Measurements from ENCODE around the gene TMEM273.
A peak's percentile ranks its signal among the peaks of the same experiment; 100 is the strongest.
"Not testable (repeated sequence)": the region's sequence is repeated elsewhere in the genome, so short reads cannot be mapped to it uniquely, and the experiment has no call there.

TMEM273 gene

DNA sequence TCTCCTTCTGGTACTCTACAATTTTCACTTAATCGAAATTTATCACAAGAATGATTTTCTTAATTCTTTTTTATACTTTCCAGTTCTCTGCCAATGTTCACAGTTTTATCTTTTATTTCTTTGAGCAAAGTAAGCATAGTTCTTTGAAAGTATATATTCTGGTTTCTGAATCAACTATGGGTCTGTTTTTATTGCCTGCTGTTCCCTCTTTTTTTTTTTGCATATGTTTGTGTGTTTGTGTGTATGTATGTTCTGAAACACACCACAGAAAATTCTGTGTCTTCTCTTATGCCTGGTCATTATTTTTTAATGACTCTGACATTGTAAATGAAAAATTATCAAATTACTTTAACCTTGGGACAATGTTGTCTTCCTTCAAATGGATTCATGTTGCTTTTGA lies 15.9 kb upstream of the TMEM273 start:
- DNase-seq (ENCODE audit: low spot score) = no peak

DNA sequence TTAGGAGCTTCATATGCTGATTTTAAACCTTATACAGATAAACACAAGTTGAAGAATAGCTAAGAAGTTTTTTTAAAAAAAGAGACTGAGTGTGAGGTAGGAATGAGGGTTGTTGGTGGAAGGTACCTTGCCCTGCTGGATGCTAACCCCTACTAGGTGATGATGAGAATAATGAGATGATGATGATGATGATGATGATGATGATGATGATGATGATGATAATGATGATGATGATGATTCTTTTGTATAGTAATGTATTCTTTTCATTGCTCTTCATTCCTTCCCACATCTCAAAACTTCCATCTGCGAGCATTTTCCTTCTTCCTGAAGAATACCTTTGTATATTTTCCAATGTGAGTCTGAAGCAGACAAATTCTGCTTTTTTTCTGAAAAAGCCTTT lies 14.1 kb upstream of the TMEM273 start:
- DNase-seq (ENCODE audit: low spot score) = no peak

DNA sequence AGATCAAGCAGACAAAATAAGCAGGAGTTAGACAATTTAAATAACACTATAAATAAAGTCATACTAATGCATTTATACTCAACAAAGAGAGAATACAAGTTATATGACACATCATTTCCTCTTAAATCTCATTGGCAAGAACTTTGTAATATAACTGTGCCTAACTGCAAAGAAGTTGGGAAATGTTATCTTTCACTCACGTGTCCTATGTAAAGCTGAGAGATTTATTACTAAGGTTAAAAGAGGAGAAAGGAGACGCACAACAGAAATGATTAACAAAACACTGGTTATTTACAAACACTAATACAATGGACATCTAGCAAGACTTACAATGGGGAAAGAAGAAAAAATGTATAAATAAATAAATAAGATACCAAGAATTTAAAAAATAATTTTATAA lies 12.7 kb upstream of the TMEM273 start:
- DNase-seq (ENCODE audit: low spot score) = no peak

DNA sequence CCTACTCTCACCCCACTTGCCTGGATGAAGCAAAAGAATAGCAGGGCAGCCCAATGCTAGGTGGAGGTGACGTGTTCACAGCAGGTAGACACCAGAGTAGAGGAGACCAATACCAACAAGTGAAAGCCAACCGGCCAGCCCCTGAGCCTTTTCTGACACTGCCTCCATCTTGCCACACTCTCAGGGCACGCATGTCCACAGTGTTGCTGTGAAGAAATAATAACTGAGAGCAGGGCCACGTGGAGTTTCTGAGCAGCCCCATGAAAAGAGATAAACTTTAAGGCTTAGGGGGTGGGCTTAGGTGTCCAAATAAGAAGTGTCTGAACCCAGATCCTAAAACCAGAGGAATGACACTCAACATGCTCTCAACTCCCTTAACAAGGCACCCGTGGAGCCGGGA lies 9.0 kb upstream of the TMEM273 start:
- no peak for DNase-seq (ENCODE audit: low spot score)

DNA sequence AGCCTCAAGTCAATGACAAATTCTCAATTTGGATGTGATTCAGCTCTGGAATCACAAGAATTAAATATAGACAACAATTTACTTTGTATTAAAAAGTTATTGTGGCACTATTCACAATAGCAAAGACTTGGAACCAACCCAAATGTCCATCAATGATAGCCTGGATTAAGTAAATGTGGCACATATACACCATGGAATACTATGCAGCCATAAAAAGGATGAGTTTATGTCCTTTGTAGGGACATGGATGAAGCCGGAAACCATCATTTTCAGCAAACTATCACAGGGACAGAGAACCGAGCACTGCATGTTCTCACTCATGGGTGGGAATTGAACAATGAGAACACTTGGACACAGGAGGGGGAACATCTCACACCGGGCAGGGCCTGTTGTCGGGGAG lies 7.7 kb upstream of the TMEM273 start:
- DNase-seq (ENCODE audit: low spot score) = not testable (repeated sequence)

DNA sequence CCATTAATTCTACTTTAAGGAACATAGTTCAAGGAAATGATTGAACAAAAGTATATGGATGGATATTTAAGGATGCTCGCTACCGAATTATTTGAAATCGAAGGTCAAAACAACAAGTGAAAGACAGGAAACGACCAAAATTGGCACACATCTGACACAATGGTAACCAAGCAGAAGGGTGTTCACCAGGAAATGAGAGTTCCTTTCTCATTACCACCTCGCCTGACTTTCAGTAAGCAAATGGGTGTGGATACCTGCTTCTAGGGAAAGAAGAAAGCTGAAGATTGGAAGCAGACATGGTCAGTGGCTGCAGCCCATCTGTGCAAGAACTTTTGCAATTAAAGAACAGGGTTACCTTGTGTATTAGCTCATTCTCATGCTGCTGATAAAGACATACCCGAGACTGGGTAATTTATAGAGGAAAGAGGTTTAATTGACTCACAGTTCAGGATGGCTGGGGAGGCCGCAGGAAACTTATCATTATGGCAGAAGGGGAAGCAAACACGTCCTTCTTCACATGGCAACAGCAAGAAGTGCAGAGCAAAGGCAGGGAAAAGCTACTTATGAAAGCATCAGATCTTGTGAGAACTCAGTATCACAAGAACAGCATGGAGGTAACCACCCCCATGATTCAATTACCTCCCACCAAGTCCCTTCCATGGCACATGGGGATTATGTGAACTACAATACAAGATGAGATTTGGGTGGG lies 6.2 kb upstream of the TMEM273 start:
- no peak for DNase-seq (ENCODE audit: low spot score)

DNA sequence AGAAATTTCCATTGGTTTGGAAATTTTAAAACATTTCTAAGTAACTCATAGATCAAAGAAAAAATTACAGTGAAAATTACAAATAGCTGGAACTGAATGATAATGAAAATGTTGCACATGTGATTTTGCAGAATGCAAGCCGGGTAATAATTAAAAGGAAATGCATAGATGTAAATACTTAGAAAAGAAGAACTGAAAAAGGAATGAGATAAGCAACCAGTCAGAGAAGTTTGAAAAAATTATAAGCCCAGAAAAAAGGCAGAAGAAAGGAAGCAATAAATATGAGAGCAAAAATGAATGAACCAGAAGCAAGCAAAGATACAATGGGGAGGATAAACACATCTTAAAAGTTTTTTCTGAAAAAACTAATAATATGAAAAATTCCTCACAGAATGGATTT lies 3.2 kb upstream of the TMEM273 start:
- no peak for DNase-seq (ENCODE audit: low spot score)

DNA sequence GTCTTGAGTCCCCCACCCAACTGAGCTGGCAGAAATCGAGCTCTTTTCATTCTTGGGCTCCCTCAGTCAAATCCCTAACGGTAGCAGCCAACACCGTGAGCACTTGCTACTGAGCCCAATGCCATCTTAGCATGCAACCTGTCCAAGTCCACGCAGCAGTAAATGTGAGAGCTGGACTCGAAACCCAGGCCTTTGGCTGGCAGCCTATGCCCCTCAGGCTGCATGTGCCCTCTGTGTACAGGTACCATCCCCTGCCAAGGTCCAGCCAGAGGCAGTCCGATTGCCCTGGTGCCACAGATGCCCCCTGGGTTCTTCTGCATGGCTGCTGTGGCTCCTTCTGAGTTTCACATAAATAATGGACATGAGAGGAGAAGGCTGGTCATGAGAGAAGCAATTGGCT lies 1.2 kb upstream of the TMEM273 start:
- no peak for DNase-seq (ENCODE audit: low spot score)

DNA sequence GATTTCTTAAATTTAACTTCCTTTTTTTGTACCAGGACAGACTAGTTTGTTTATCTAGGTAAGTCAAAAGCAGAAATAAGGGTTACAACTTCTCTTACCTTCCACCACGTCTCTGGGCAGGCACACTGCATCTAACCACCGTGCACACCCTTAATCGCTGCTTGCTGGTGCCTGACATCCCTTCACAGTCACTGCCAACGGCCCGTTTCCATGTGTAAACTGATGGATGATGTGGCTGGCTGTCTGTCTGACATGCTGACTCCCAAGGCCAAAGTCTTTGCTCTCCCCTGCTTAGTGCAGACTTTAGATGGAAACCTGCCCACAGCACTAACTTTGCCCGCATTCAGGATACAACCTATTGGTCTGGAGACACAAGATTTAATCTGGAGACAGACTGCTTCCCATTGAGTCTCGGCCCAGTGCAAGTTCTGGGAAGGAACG lies 1.1 kb downstream of the TMEM273 start:
- no peak for DNase-seq (ENCODE audit: low spot score)

DNA sequence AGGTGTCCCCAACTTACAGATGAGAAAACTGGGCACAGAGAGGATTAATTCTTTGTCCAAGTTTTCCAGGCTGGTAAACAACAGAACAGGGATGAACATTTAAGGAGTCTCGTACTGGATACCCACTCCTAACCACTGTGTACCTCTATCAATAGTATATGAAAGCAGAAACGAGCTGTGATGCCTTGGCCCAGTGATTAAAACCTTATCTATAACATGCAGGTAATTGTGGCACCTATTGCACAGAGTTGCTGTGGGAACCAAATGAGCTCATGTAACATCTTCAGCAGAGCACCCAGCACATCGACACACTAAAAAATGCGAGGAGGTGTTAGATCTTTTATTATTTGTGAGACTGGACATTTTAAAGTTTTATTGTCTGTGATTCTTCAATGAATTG lies 1.6 kb downstream of the TMEM273 start:
- no peak for DNase-seq (ENCODE audit: low spot score)

DNA sequence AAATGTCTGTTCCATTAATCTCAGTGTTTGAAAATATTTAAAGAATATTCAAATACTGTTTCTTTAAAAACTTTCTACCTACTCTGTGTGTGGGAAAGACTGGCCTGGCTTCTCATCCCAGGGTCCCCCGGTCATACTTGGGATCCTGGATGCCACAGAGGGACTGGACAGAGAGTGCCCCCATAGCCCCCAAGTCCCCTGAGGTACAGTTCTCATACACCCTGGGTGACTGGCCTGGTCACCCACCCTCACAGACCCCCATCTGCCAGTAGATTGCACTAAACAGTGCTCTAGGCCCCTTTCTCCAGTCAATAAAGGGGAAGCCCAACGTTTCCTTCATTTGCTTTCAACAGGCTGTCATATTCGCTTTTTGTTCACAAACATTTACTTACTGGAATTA lies 3.0 kb downstream of the TMEM273 start:
- DNase-seq (ENCODE audit: low spot score) = no peak

DNA sequence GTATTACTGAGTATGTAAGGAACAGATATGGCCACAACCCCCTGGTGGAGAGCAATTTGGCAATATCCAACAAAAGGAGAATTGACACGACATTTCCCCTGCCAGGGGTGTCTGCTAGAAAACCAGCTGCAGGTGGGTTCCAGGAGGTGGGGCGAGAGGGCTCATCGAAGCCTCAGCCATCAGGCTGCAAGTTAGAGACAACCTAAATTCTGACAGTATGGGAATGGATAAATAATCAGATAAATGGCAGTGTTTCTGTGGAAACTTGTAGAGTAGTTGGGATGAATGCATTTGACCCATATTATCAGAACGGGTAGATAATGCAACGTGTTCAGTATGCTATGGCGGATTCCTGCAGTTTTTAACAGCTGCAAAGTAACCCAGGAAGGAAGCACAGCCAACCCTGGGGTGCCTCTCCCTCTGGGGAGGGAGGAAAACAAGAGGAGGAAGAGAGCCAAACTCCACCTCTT lies 3.5 kb downstream of the TMEM273 start:
- no peak for DNase-seq (ENCODE audit: low spot score)

DNA sequence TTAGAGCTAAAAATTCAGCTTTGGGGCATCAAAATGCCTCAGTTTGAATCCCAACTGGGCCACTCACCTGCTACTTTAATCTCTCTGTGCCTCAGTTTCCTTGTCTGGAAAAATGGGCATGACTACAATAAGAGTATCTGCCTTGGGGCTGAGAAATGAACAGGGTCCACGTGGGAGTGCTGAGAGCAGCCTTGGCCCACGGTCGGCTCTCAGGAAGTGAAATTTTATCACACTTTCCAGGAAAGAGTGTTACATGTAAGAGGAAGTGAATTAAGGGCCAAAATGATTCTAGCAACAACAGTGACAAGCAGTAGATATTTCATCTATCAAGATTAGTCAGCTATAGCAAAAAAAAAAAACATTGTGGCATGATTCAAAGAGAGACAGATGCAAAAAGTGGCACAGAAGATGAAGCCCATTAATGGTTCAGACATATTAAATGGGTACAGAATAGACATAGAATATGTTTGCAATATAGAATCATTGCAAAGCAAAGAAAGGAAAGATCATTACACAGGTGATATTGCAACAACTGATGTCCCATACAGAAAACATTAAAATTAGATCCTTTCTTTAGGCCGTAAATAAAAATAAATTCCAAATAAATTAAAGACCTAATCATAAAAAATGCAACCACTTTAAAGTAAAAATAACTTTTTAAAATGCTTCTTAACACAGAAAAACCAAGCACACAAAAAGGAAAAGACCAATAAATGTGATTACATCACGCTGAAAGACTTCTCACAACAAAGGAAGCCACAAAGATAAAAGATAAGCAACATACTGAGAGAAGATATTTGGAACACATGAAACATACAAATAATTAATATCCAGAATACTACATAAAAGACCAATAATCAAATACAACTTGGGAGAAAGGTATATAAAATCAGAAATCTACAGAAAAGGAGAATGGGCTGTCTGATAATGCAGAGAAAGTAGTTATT lies 4.3 kb downstream of the TMEM273 start:
- DNase-seq (ENCODE audit: low spot score) = peak; percentile 89

DNA sequence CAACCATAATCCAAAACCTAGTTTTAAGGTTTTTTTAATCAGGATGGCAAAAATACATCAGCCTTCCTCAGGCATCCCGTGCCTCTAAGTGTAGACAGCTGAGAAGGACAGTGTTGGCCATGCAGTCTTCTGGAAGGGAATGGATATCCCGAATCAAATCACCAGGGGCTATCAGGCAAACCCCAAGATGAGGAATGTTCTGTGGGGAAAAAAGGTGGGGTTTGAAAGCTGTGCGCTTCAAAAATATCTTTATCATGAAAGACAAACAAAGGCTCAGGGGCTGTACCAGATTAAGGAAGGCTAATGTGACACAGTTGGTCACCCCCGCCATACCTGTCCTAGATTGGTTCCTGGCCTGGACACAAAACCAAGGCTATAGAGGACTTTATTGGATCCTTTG lies 5.4 kb downstream of the TMEM273 start:
- DNase-seq (ENCODE audit: low spot score) = no peak

DNA sequence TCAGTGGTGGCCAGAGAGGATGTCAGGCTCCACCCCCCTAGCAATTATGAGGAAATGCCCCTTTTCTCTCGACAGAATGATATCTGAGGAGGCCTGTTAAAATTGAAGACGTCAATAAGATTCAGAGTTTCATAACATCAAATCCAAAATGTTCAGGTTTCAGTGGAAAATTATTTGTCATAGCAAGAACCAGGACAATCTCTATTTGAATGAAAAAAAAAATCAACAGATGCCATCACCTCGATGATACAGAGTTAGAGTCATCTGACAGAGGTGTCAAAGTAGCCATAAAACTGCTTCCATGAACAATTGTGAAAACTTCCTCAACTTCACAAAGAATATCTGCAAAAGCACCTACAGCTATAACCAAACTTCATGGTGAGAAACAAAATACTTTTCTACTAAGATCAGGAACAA lies 7.7 kb downstream of the TMEM273 start:
- peak; percentile 69 for DNase-seq (ENCODE audit: low spot score)

DNA sequence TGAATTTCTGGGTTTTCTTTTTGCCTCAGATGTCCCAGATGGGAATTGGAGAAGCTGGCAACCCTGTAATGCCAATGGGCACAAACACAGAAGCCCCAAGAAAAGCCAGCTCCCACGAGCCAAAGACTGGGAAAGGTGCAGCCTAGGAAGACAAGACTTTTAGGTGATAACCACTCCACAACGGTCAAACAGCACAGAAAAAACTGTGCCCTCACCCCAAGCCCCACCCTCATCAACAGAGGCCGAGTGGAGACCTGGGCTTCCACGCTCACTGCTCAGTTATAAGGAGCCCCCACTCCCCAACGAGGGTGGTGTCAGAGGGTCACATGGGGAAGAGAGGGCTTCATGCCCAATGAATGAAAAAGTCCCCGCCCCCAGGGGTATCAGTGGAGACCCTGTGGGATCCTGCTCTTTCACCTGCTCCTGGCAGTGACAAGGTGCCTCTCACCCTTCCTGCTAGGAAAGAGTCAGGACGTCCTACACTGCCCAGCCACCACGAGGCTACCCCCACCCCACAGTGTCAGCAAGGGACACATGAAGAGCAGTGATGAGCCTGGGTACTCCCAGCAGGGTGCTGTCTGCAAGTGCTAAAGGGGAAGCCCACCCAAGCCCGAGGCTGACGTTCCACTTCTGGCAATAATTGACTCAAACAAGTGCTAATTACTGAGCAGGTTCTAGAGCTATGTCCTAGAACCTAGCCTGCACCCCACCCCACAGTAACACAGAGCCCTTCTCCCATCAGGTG lies 8.3 kb downstream of the TMEM273 start:
- no peak for DNase-seq (ENCODE audit: low spot score)

DNA sequence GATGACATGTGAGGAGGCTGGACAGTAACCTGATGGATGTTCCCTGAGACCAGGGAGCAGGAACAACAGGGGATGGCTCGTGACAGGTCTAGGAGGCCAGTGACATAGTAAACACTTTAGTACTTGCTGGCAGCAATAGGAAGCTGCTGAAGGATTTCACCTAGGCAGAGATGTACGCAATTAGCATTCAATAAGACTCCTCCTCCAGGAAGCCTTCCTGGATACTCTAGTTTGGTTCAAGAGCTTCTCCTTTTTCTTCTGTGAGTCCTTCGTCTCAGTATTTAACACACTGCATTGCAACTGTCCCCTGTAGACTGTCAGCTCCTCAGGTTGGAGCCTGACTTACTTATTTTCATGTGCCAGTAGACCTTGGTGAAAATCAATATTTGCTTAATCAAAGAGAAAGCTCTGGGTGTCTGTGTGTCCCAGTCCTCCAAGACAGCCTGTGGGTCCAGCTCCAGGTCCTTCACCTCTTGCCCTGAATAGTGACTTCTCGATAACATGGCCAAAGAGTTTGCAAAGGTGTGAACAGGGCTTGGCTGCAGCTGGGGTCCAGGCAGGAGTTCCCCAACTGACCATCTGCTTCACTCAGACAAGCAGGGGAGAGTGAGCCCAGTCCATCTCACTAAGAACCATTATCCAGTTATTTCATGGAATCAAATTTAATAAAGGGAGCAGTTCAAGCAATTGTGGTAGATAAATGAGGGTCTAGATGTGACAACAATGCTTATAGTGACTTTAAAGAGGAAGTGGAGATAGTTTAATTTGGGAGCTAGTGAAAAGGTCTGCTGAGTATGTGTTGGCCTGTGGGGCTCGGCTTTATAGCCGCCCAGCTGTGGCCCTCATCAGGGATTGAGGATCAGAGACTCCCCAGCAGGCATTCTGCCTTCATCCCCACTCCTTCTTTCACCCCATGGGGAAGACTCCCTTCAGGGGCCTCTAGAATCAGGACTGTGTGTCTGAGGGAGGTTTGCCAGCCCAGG lies 9.4 kb downstream of the TMEM273 start:
- DNase-seq (ENCODE audit: low spot score) = no peak

DNA sequence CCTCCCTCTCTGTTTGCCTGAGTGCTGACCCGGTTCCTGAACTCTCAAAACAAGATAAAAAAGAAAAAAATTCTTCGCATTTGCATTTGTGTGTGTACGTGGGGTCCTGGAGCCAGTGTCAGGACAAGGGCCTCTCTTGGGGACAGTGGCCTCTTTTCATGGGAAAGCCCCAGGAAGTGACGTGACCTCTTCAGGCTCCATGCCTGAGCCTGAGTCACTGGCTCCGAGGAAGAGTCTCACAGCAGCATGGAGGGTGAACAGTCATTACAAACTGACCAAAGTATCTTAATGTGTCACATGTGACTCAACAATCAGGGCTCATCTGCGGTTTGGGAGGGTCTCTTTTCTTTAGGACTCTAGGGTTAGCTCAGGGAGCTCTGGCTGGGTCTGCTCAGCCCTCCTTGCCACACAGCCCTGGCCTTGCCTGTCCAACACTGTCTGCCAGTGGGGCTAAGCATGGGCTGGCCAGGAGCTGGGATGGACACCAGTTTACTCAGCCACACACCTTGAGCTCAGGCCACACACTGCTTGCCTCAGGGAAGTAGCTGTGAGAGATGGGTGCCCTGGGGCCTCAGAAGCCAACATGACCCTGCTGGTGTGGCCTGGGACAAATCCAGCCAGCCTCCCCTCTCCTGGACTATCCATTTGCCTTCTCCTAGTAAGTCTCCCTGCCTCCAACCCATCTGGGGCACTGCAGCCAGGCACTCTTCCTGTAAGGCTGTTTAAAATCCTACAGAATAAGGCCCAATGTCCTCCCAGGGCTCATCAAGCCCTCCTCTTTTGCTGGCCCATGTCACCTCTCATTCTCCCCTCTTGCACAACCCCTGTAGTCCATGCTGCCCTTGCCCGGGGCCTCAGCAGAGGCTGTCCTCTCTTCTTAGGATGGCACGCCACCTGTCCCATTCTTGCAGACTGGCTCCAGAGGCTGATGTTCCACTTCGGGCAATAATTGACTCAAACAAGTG lies 10.5 kb downstream of the TMEM273 start:
- peak; percentile 95 for DNase-seq (ENCODE audit: low spot score)

DNA sequence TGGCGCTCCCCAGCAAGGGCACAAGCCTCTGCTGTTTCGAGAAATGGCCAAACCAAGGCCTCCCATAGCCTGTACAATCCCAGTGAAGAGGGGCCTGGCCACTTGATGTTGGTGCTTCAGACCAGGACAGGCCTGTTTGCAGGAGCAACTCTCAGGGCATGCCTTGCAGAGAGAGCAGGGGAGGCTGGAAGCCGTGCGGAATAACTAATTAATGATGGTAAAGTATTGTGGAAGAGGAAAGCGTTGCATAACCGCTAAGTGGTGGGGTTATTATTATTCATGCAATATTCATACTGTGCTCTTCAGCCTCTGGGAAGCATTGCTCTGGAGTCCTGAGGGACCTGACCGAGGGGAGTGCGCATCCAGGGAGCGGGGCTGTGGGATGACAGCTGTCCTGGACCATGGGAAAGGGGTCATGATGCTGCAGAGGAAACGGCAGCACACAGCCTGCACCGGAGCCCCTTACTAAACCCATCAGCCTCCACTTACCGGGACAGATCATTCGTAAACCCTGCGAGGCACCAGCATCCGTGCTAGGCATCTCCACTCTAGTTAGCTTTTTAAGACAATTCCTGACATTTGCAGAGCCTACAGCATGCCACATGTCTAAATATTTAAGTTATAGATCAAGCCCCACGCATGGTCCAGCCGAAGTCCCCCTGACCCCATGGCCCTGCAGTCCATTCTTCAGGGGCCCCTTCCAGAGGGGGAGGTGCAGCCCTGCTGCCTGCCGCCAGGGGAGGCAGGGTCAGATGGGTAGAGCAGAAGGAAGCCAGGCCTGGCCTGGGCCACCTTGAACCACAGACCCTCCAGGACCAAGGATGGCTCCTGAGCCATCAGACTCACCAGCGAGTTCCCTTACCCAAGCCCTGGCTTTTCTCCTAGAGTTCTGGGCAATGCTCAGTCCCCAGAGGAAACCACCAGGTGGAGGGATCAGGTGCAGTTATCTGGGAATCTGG lies 11.6 kb downstream of the TMEM273 start:
- no peak for DNase-seq (ENCODE audit: low spot score)

Measured in activated CD4-positive, alpha-beta T cell treated with anti-CD3 and anti-CD28 coated beads, Interleukin-2, Interleukin-4, amounts not matched to agents 100 ng/mL and 50 ng/mL, durations not matched to agents 16 hours and 8 hours (primary cell).